Measurements from ENCODE around the gene SCLT1.

SCLT1 gene

DNA sequence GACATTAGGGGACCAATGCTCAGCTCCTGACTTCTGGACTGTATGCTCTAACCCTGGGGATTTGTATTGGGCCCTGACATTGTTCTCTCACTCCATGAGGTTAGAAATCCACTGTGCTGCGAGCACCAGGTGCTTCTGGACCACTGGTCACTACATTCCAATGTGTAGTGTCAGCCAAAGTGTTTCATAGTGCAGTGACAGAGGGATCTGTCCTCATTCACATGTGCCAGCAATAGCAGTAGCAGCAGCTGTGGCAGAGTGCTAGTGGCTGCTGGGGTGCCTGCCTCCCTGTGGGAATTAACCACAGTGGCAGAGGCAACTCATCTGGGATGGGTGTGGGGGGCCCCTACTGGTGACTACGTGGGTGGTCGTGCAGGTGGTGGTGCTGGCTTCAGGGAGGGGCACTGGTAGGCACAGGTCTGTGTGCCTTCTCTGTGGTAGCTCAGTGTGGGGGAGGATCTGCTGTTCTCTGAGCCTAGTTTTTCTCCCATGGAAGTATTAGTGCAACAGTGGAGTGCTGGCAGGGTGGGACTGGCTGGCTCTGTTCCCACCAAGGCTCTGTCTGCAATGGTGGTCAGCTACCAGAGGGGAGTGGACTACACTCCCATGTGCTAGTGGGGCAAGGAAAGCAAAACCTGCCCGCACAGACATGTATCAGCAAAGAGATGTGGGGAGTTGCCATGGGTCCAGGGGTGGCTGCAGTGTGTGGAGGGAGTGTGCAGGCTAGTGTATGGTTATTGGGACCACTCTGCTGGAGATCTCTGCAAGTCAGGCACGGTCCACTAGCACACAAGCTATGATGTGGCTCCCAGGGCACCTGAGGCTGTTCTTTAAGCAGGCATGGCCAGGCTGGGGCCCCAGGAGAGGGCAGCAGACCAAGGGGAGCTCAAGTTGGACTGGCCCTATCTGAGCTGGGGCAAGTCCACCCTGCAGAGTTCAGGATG, 78.5 kb downstream of the SCLT1 start:
- Histone ChIP-seq H3K4me1 (ENCODE audit: control insufficient read depth, insufficient read depth, low read length) (no peaks in the 10 kb centered on the region), H3K36me3 (ENCODE audit: control insufficient read depth in 2 of 2, insufficient read depth in 2 of 2, low read length in 2 of 2) (no peaks in the 10 kb centered on the region), H3K27me3 (ENCODE audit: control insufficient read depth in 1 of 2, insufficient read depth in 2 of 2, low read length in 2 of 2) (no peaks in the 10 kb centered on the region), H3K4me3 (ENCODE audit: low read length in 2 of 2) (no peak overlapping the region), H3K27ac (ENCODE audit: low read length) (no peak overlapping the region), H3K9ac (ENCODE audit: low read length in 2 of 2) (no peak overlapping the region), H3K9me3 (ENCODE audit: control insufficient read depth in 2 of 2, low read length in 2 of 2) (no peaks in the 10 kb centered on the region)

DNA sequence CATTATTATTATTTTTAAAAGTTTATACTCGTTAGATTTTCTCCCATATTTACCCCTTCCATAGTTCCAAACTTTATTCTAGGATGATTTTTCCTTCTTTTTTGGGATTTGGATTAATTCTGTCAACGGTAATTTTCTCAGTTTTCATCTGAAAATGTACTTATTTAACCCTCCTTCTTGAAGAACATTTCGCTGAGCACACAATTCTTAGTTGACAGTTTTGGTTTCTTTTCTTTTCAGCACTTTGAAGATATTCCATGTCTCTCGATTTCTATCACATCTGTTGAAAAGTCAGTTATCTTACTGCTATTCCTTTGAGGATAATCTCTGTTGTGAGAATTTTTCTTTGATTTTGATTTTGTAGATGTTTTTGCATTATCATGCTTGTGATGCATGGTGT, 85.2 kb downstream of the SCLT1 start:
- H3K27ac ChIP-seq (ENCODE audit: low read length), result no peak overlapping the region
- no peak overlapping the region for H3K9ac ChIP-seq (ENCODE audit: low read length in 2 of 2)
- no peaks in the 10 kb centered on the region for H3K27me3 ChIP-seq (ENCODE audit: control insufficient read depth in 1 of 2, insufficient read depth in 2 of 2, low read length in 2 of 2)
- peaks cover 0 to 5% of the 10 kb centered on the region in 2 donors for H3K9me3 ChIP-seq (ENCODE audit: control insufficient read depth in 2 of 2, low read length in 2 of 2)
- no peaks in the 10 kb centered on the region for H3K36me3 ChIP-seq (ENCODE audit: control insufficient read depth in 2 of 2, insufficient read depth in 2 of 2, low read length in 2 of 2)
- no peaks in the 10 kb centered on the region for H3K4me1 ChIP-seq (ENCODE audit: control insufficient read depth, insufficient read depth, low read length)
- H3K4me3 ChIP-seq (ENCODE audit: low read length in 2 of 2), result no peak overlapping the region

DNA sequence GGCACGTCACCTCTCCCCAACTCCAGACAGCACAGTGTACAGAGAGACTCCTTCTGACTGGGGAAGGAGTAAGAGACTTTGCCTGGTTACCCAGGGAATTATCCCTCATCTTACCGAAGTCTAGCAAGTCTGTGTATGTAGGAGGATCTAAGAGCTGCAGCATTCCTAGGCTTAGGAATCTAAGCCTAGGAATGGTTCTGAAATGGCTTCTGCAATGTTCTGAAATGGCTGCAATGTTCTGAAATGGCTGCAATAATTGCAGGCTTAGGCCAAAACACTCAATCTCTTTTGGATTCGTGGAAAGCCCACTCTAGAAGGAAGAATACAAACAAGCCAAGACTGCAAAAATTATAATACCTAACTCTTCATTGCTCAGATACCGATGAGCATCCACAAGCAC, 106.4 kb downstream of the SCLT1 start:
- Histone ChIP-seq H3K9me3 (ENCODE audit: control insufficient read depth in 2 of 2, low read length in 2 of 2) (no peaks in the 10 kb centered on the region), H3K9ac (ENCODE audit: low read length in 2 of 2) (no peak overlapping the region), H3K27me3 (ENCODE audit: control insufficient read depth in 1 of 2, insufficient read depth in 2 of 2, low read length in 2 of 2) (no peaks in the 10 kb centered on the region), H3K36me3 (ENCODE audit: control insufficient read depth in 2 of 2, insufficient read depth in 2 of 2, low read length in 2 of 2) (peaks cover 0 to 7% of the 10 kb centered on the region in 2 donors), H3K4me3 (ENCODE audit: low read length in 2 of 2) (no peak overlapping the region), H3K4me1 (ENCODE audit: control insufficient read depth, insufficient read depth, low read length) (no peaks in the 10 kb centered on the region), H3K27ac (ENCODE audit: low read length) (no peak overlapping the region)

DNA sequence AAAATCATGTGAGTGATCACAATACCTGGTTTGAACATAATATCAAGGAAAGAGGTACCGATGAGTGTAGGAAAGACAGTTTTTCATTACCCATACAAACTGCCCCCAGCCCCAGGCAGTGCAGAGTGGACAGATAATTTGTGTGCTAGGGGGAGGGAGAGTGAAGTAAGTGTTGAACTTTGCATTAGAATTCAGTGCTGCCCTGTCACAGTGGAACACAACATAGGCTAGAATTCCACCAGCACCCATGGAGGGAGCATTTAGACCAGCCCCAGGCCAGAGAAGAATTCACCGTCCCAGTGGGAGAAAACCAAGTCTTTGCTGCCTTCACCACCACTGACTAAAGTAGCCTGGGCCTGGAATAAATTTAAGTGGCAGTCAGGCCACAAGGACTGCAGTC, 107.3 kb downstream of the SCLT1 start:
- no peaks in the 10 kb centered on the region for H3K4me1 ChIP-seq (ENCODE audit: control insufficient read depth, insufficient read depth, low read length)
- no peaks in the 10 kb centered on the region for H3K9me3 ChIP-seq (ENCODE audit: control insufficient read depth in 2 of 2, low read length in 2 of 2)
- no peak overlapping the region for H3K4me3 ChIP-seq (ENCODE audit: low read length in 2 of 2)
- H3K27me3 ChIP-seq (ENCODE audit: control insufficient read depth in 1 of 2, insufficient read depth in 2 of 2, low read length in 2 of 2), result no peaks in the 10 kb centered on the region
- H3K36me3 ChIP-seq (ENCODE audit: control insufficient read depth in 2 of 2, insufficient read depth in 2 of 2, low read length in 2 of 2), result peaks cover 0 to 7% of the 10 kb centered on the region in 2 donors
- H3K27ac ChIP-seq (ENCODE audit: low read length), result no peak overlapping the region
- no peak overlapping the region for H3K9ac ChIP-seq (ENCODE audit: low read length in 2 of 2)

DNA sequence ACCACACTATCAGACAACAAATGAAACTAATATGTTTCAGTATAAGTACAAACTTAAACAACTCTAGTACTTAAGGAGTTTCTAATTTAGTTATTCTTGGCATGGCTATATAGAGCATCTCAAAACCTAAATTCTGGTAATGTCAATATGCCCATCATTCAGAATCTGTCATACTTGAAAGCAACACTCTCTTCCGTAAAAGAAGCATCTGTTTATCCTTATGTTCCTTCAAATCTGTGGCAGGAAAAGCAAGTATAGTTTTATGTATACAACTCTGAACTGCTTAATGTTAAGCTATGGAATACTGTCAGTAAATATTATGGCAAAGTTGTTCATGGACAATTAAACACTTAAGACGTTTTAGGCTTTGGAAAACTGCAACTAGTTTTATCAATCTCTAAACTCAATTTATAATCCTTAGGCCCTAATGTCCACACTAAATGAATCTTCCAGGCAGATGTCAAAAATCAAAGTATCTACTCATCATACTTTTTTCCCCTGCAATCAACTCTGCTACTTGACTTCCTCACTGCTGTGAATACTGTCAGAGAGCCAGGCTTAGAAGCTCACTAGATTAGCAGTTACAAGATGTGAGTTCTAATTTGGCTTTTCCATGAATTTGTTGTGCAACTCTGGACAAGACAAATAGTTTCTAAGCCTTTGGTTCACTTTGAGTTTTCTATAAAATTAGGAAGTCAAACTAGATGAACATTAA, 109.4 kb downstream of the SCLT1 start:
- no peak overlapping the region for H3K4me3 ChIP-seq (ENCODE audit: low read length in 2 of 2)
- no peak overlapping the region for H3K9ac ChIP-seq (ENCODE audit: low read length in 2 of 2)
- H3K27me3 ChIP-seq (ENCODE audit: control insufficient read depth in 1 of 2, insufficient read depth in 2 of 2, low read length in 2 of 2), result no peaks in the 10 kb centered on the region
- H3K4me1 ChIP-seq (ENCODE audit: control insufficient read depth, insufficient read depth, low read length), result no peaks in the 10 kb centered on the region
- H3K9me3 ChIP-seq (ENCODE audit: control insufficient read depth in 2 of 2, low read length in 2 of 2), result no peaks in the 10 kb centered on the region
- no peak overlapping the region for H3K27ac ChIP-seq (ENCODE audit: low read length)
- H3K36me3 ChIP-seq (ENCODE audit: control insufficient read depth in 2 of 2, insufficient read depth in 2 of 2, low read length in 2 of 2), result peaks cover 0 to 7% of the 10 kb centered on the region in 2 donors

DNA sequence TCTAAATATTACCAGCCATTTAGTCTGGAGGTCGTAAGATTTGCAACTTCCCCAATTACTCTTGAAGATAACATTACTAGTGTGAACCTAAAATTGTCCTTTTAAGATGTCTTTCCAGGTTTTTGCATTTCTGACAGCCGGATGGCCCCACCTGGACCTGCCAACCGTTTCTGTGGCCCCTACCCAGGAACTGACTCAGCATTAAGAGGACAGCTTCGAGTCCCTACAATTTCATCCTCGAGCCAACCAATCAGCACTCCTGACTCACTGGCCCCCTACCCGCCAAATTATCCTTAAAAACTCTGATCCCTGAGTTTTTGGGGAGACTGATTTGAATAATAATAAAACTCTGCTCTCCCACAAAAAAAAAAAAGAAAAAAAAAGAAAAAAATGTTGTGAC, 112.0 kb downstream of the SCLT1 start:
- Histone ChIP-seq H3K9me3 (ENCODE audit: control insufficient read depth in 2 of 2, low read length in 2 of 2) (no peaks in the 10 kb centered on the region), H3K4me1 (ENCODE audit: control insufficient read depth, insufficient read depth, low read length) (no peaks in the 10 kb centered on the region), H3K27me3 (ENCODE audit: control insufficient read depth in 1 of 2, insufficient read depth in 2 of 2, low read length in 2 of 2) (no peaks in the 10 kb centered on the region), H3K36me3 (ENCODE audit: control insufficient read depth in 2 of 2, insufficient read depth in 2 of 2, low read length in 2 of 2) (no peaks in the 10 kb centered on the region), H3K27ac (ENCODE audit: low read length) (no peak overlapping the region), H3K4me3 (ENCODE audit: low read length in 2 of 2) (no peak overlapping the region), H3K9ac (ENCODE audit: low read length in 2 of 2) (no peak overlapping the region)

DNA sequence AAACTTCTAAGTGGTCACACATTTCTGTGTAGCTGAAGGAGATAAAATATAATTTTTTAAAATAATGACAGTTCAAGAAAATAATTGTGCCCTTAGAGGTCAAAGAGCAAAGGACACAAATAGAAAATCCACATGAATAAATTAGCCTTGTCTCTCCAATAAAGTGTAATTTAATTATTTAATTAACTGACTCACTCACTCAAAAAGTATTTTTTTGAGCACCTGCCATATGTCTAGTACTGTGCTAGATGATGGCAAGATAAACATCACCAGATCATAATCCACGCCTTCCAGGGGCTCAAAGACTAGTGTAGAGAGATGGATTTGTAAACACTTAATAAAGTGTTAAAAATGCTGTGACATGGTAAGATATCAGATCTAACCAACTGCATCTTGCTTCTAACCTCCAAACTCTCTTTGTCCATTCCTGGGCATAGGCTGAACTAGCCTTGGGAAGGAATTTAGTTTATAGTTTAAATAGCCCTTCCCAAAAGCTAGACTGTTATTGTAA, 112.5 kb downstream of the SCLT1 start:
- H3K4me1 ChIP-seq (ENCODE audit: control insufficient read depth, insufficient read depth, low read length), result no peaks in the 10 kb centered on the region
- no peak overlapping the region for H3K27ac ChIP-seq (ENCODE audit: low read length)
- no peaks in the 10 kb centered on the region for H3K27me3 ChIP-seq (ENCODE audit: control insufficient read depth in 1 of 2, insufficient read depth in 2 of 2, low read length in 2 of 2)
- no peak overlapping the region for H3K9ac ChIP-seq (ENCODE audit: low read length in 2 of 2)
- no peaks in the 10 kb centered on the region for H3K9me3 ChIP-seq (ENCODE audit: control insufficient read depth in 2 of 2, low read length in 2 of 2)
- no peaks in the 10 kb centered on the region for H3K36me3 ChIP-seq (ENCODE audit: control insufficient read depth in 2 of 2, insufficient read depth in 2 of 2, low read length in 2 of 2)
- no peak overlapping the region for H3K4me3 ChIP-seq (ENCODE audit: low read length in 2 of 2)

DNA sequence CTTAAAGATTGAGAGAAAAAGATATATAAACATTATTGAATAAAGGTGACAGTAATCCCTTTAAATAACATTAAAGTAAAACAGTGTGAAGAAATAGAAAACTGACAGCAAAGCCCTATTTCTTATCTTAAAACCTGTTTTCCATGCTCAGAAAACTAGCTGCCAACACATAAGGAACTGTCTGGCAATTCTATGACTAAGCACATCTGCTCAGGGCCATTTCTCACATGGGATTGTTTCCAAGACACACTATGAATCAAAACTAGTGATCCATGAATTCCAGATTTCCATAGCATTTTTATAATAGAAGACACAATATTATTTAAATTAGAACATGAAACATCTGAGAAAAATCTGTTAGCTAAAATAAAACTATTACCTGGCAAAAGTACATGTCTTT, 113.4 kb downstream of the SCLT1 start:
- Histone ChIP-seq H3K4me3 (ENCODE audit: low read length in 2 of 2) (no peak overlapping the region), H3K27me3 (ENCODE audit: control insufficient read depth in 1 of 2, insufficient read depth in 2 of 2, low read length in 2 of 2) (no peaks in the 10 kb centered on the region), H3K27ac (ENCODE audit: low read length) (no peak overlapping the region), H3K36me3 (ENCODE audit: control insufficient read depth in 2 of 2, insufficient read depth in 2 of 2, low read length in 2 of 2) (no peaks in the 10 kb centered on the region), H3K4me1 (ENCODE audit: control insufficient read depth, insufficient read depth, low read length) (no peaks in the 10 kb centered on the region), H3K9me3 (ENCODE audit: control insufficient read depth in 2 of 2, low read length in 2 of 2) (no peaks in the 10 kb centered on the region), H3K9ac (ENCODE audit: low read length in 2 of 2) (no peak overlapping the region)

DNA sequence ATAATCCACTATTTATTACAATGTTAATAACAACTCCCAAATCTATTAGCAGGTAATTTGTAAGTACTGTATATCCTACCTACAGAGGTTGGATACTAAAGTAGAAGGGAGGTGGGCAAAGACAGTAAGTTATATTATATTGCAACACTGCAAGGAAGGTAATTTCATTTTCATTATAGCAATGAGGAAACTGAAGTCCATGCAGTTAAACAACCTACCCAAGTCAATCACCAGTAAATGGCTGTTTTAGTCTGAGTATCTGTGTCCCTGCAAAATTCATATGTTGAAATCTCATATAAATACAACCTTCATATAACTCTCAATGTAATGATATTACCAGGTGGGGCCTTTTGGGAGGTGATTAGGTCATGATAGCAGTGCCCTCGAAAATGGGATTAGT, 114.4 kb downstream of the SCLT1 start:
- Histone ChIP-seq H3K27me3 (ENCODE audit: control insufficient read depth in 1 of 2, insufficient read depth in 2 of 2, low read length in 2 of 2) (no peaks in the 10 kb centered on the region), H3K4me1 (ENCODE audit: control insufficient read depth, insufficient read depth, low read length) (no peaks in the 10 kb centered on the region), H3K36me3 (ENCODE audit: control insufficient read depth in 2 of 2, insufficient read depth in 2 of 2, low read length in 2 of 2) (no peaks in the 10 kb centered on the region), H3K4me3 (ENCODE audit: low read length in 2 of 2) (no peak overlapping the region), H3K9me3 (ENCODE audit: control insufficient read depth in 2 of 2, low read length in 2 of 2) (no peaks in the 10 kb centered on the region), H3K27ac (ENCODE audit: low read length) (no peak overlapping the region), H3K9ac (ENCODE audit: low read length in 2 of 2) (no peak overlapping the region)

DNA sequence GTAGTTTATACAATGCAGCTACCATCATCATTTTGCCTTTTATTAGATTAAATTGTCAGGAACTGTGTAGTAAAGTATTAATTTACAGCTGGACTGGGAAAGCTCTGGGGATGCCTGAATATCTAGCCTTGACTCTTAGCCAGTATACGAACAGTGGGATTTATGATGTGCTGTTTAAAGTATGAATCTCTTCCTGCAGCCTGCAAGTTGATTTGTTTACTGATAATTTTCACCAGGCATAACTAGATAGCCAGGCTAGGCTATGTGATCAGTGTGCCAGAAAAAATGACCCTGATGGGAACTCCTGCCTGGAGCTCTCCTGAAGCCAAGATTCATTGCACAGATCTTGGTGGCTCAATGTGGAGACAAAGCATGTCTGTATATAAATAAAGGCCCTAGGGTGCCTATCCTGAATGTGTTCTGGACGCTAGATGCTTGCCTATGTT, 119.2 kb downstream of the SCLT1 start:
- Histone ChIP-seq H3K9me3 (ENCODE audit: control insufficient read depth in 2 of 2, low read length in 2 of 2) (no peaks in the 10 kb centered on the region), H3K4me3 (ENCODE audit: low read length in 2 of 2) (no peak overlapping the region), H3K27me3 (ENCODE audit: control insufficient read depth in 1 of 2, insufficient read depth in 2 of 2, low read length in 2 of 2) (no peaks in the 10 kb centered on the region), H3K27ac (ENCODE audit: low read length) (no peak overlapping the region), H3K9ac (ENCODE audit: low read length in 2 of 2) (no peak overlapping the region), H3K4me1 (ENCODE audit: control insufficient read depth, insufficient read depth, low read length) (no peaks in the 10 kb centered on the region), H3K36me3 (ENCODE audit: control insufficient read depth in 2 of 2, insufficient read depth in 2 of 2, low read length in 2 of 2) (no peaks in the 10 kb centered on the region)
